Measurements from ENCODE around the gene RXRA.

DNA sequence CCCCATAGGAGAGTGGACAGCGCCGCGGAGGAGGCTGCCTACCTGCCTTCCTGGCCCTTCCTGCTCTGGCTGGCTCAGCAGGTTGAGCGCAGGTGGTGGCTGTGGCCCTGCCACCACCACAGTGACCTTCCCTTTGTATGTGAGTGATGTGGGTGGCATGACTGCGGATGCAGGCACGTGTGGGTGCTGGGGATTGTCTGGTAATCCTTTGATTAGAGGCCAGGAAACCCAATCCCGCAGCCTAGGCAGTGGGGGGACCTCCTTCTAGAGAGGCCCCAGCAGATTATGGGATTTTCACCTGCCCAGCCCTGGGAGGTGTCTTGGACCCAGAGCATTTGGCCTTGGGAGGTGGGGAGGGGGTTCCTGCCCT lies 16.5 kb downstream of the RXRA start:
- TF ChIP-seq POLR2AphosphoS5 (IDR thresholded peaks at IDR 0.05) = no peak
- TF ChIP-seq, protein P1, sequence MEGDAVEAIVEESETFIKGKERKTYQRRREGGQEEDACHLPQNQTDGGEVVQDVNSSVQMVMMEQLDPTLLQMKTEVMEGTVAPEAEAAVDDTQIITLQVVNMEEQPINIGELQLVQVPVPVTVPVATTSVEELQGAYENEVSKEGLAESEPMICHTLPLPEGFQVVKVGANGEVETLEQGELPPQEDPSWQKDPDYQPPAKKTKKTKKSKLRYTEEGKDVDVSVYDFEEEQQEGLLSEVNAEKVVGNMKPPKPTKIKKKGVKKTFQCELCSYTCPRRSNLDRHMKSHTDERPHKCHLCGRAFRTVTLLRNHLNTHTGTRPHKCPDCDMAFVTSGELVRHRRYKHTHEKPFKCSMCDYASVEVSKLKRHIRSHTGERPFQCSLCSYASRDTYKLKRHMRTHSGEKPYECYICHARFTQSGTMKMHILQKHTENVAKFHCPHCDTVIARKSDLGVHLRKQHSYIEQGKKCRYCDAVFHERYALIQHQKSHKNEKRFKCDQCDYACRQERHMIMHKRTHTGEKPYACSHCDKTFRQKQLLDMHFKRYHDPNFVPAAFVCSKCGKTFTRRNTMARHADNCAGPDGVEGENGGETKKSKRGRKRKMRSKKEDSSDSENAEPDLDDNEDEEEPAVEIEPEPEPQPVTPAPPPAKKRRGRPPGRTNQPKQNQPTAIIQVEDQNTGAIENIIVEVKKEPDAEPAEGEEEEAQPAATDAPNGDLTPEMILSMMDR (IDR thresholded peaks at IDR 0.05) = no peak

Measured in transverse colon (tissue), 4 donors.